ENCODE data around the gene ERBB2.

GRCh38 chr17:39757931-39758873 is 58.3 kb downstream of the ERBB2 start:
- TF ChIP-seq, protein P1, sequence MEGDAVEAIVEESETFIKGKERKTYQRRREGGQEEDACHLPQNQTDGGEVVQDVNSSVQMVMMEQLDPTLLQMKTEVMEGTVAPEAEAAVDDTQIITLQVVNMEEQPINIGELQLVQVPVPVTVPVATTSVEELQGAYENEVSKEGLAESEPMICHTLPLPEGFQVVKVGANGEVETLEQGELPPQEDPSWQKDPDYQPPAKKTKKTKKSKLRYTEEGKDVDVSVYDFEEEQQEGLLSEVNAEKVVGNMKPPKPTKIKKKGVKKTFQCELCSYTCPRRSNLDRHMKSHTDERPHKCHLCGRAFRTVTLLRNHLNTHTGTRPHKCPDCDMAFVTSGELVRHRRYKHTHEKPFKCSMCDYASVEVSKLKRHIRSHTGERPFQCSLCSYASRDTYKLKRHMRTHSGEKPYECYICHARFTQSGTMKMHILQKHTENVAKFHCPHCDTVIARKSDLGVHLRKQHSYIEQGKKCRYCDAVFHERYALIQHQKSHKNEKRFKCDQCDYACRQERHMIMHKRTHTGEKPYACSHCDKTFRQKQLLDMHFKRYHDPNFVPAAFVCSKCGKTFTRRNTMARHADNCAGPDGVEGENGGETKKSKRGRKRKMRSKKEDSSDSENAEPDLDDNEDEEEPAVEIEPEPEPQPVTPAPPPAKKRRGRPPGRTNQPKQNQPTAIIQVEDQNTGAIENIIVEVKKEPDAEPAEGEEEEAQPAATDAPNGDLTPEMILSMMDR (conservative IDR thresholded peaks at IDR 0.05; ENCODE audit: low read length): no peak
- TF ChIP-seq EZH2phosphoT487 (IDR thresholded peaks at IDR 0.05; ENCODE audit: borderline replicate concordance): no peak
